ENCODE measurements around the gene UGT1A8.

- TF ChIP-seq CTCF (IDR thresholded peaks at IDR 0.05), result no peak
- no peak for TF ChIP-seq POLR2A (IDR thresholded peaks at IDR 0.05)
These were observed 174.5 kb downstream of the UGT1A8 start for GRCh38 chr2:233791883-233792329.
